Measurements from ENCODE around the gene MYO9B.

DNA sequence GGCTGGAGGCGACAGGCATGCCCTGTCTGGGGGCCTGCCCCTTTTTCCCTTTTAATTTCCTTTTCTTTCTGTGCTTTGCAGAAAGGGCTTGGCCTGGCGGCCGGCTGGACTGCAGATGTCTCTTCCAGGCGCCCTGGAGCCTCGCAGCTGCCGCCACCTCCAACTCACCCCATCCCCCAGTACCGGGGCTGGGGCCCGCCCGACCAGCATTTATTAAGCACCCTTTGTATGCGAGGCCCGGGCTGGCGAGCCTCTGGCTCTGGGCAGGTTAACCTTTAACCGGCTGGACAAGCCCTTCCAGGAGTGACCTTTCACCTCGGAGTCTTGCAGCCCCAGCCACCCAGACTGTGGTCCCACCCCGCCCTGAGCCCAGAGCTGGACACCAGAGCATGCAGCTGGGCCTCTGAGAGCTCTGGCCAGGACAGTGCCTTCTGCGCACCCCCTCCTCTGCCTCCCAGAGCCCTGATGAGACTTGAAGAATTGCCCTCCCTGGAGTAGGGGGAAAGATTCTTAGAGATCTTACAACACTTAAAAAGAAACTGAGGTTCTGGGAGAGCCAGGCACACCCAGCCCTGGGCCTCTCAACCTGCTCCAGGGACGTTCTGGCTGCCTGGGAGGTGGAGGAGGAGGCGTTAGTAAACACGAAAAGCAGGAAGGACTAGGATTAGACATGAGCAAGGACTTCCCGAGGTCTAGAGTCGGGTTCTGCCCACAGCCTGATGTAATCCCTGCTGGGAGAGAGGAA, 171.3 kb downstream of the MYO9B start:
- TF ChIP-seq, protein P1, sequence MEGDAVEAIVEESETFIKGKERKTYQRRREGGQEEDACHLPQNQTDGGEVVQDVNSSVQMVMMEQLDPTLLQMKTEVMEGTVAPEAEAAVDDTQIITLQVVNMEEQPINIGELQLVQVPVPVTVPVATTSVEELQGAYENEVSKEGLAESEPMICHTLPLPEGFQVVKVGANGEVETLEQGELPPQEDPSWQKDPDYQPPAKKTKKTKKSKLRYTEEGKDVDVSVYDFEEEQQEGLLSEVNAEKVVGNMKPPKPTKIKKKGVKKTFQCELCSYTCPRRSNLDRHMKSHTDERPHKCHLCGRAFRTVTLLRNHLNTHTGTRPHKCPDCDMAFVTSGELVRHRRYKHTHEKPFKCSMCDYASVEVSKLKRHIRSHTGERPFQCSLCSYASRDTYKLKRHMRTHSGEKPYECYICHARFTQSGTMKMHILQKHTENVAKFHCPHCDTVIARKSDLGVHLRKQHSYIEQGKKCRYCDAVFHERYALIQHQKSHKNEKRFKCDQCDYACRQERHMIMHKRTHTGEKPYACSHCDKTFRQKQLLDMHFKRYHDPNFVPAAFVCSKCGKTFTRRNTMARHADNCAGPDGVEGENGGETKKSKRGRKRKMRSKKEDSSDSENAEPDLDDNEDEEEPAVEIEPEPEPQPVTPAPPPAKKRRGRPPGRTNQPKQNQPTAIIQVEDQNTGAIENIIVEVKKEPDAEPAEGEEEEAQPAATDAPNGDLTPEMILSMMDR (IDR thresholded peaks at IDR 0.05 in 8 of 11, conservative IDR thresholded peaks at IDR 0.05 in 3 of 11), result no peak
- TF ChIP-seq POLR2A (IDR thresholded peaks at IDR 0.05) (no peak), POLR2AphosphoS5 (IDR thresholded peaks at IDR 0.05) (no peak)

Measured in spleen (tissue), 7 donors.